Central memory CD8-positive, alpha-beta T cell (primary cell): Measurements from ENCODE around the gene ATP2A3.

ENCODE experiments used
- ATAC-seq: fragments of 150-1000 bp; cut with Tn5 transposase; replicated peaks from 2 replicates; pipeline ENCODE4 v1.10.0; 2022; ENCODE audit warnings: mild to moderate bottlenecking, moderate FRiP score, moderate number of reproducible peaks; ENCODE audit not compliant: poor library complexity, severe bottlenecking; ENCODE audit errors: extremely low read depth
- DNase-seq, 2 donors: peaks; one replicate each; pipeline ENCODE4 v3.0.0; 2021; ENCODE audit warnings: low spot score in 2 of 2
- H3K27ac Mint-ChIP-seq: one replicate; pipeline ENCODE4 v1.8.0; 2022; ENCODE audit warnings: low read depth, mild to moderate bottlenecking, moderate library complexity, mixed read lengths
- H3K27me3 Mint-ChIP-seq: one replicate; pipeline ENCODE4 v1.8.0; 2022; ENCODE audit warnings: mixed read lengths
- H3K36me3 Mint-ChIP-seq: one replicate; pipeline ENCODE4 v1.8.0; 2022; ENCODE audit warnings: mild to moderate bottlenecking, moderate library complexity, mixed read lengths; ENCODE audit not compliant: insufficient read depth
- H3K4me1 Mint-ChIP-seq: one replicate; pipeline ENCODE4 v1.8.0; 2022; ENCODE audit warnings: mixed read lengths
- H3K4me3 Mint-ChIP-seq: one replicate; pipeline ENCODE4 v1.8.0; 2022; ENCODE audit warnings: mild to moderate bottlenecking, moderate library complexity, mixed read lengths
- H3K9me3 Mint-ChIP-seq: one replicate; pipeline ENCODE4 v1.8.0; 2022; ENCODE audit warnings: mixed read lengths

ATP2A3 gene

DNA sequence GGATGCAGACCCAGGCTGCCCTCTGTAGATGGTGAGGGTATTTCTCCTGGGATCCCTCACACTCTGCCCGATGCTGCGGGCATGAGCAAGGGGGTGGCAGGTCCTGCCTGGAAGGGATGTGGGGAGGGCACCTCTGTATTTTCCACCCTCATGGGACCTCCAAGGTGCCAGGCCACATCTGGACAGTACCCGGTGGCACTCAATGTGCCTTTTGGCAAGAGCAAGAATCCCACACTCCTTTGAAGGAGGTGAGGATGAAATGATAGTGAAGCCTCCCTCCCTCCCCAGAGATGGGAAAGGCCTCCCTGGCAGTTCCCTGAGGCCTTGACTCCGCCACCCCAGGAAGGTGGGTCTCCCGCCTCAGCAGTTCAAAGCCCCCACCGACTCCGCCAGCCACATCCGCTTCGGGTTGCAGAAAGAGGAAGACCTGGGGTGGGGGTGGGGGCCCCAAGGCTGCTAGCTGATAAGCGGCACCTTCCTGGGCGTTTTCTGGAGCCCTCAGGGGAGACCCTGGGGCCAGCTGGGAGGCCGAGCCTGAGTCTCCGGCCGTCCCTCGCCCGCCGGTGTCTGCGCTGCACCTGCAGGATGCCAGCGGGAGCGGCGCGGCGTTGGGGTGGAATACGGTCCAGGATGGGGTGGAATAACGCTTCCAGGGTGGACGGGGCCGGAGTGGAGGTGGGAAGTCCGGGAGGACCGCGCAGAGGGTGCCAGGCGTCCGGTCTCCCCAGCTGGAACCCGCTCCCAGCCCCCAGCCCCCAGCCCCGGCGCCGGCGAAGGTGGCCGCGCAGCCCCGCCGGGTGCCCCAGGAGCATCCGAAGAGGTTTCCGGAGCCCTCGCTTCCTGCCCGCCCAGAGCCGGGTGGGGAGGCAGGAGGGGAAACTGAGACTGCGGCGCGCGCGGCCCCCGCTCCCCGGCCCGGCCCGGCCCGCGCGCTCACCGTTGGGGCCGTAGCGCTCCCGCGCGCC, 718 bp downstream of the ATP2A3 start:
- Mint-ChIP-seq H3K27ac (peak overlapping the region; percentile 66), H3K36me3 (peaks cover 16% of the 10 kb centered on the region), H3K4me1 (peaks cover 53% of the 10 kb centered on the region), H3K27me3 (no peaks in the 10 kb centered on the region), H3K4me3 (peak overlapping the region; percentile 90), H3K9me3 (no peaks in the 10 kb centered on the region)
- ATAC-seq (peak; percentile 57), DNase-seq (peak; percentile 43 to 66)

GRCh38 chr17:3962965-3963236, 1.3 kb downstream of the ATP2A3 start:
- peaks cover 59% of the 10 kb centered on the region for H3K4me1 Mint-ChIP-seq
- H3K27me3 Mint-ChIP-seq, result no peaks in the 10 kb centered on the region
- peak overlapping the region; percentile 66 for H3K27ac Mint-ChIP-seq
- ATAC-seq, result no peak
- DNase-seq, result no peak
- H3K36me3 Mint-ChIP-seq, result peaks cover 16% of the 10 kb centered on the region
- H3K4me3 Mint-ChIP-seq, result peak overlapping the region; percentile 90
- H3K9me3 Mint-ChIP-seq, result no peaks in the 10 kb centered on the region

DNA sequence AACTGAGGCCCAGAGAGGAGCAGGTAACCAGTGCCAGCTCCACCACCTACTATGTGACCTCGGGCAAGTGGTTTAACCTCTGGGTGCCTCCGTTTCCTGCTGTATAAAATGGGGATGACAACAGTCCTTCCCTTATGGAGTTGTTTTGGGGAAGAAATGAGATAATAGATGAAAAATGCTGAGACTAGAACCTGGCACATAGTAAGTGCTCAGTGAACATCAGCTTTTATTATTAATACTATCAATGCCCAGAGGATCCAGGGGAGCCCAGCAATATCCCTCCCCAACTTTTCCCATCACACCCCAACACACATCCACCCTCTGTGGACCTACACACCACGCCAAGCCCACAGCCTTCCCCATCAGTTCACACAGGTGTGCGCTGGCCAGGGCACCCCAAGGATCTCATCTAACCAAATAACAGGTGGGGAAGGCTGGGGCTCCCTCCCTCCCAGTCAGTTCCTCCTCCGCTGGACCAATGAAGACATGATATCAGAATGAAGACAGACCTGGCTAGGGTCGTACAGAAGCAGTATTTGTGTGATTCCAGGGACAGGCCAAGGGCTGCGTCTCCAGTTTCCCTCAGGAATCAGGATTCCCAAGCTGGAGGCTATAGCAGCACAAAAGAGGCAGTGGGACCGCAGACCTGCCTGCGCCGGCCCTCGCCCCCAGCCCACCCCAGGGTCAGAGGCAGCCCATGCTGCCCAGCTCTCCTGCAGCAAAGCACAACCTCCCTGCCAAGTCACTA, 1.8 kb downstream of the ATP2A3 start:
- Mint-ChIP-seq H3K36me3 (peaks cover 16% of the 10 kb centered on the region), H3K4me1 (peaks cover 64% of the 10 kb centered on the region), H3K27me3 (no peaks in the 10 kb centered on the region), H3K27ac (peak overlapping the region; percentile 66), H3K9me3 (no peaks in the 10 kb centered on the region), H3K4me3 (peak overlapping the region; percentile 90)
- ATAC-seq, result no peak
- DNase-seq, result no peak

DNA sequence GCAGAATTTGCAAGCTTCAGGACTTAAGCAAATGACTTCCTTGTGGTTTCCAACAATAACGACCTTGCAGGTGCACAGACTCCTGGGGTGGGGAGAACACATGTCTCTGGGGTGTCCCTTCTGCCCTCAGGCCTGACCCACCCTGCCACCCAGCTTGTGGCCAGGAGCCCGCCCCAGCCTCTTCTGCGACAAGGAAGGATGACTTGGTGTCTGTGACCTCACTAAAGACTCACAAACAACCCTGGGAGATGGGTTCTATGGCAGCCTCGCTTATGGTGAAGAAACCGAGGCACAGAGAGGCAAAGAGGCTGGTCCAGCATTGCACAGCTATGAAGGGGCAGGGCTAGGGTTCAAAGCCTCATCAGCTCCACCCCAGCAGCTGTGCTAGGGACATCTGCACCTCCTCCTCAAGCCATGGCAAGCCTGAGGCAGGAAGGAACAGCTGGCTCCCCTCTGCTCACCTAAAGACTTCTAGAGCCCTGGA, 2.6 kb downstream of the ATP2A3 start:
- Mint-ChIP-seq H3K4me1 (peaks cover 72% of the 10 kb centered on the region), H3K9me3 (no peaks in the 10 kb centered on the region), H3K27me3 (no peaks in the 10 kb centered on the region), H3K4me3 (peak overlapping the region; percentile 90), H3K27ac (peak overlapping the region; percentile 66), H3K36me3 (peaks cover 24% of the 10 kb centered on the region)
- no peak for DNase-seq
- no peak for ATAC-seq

DNA sequence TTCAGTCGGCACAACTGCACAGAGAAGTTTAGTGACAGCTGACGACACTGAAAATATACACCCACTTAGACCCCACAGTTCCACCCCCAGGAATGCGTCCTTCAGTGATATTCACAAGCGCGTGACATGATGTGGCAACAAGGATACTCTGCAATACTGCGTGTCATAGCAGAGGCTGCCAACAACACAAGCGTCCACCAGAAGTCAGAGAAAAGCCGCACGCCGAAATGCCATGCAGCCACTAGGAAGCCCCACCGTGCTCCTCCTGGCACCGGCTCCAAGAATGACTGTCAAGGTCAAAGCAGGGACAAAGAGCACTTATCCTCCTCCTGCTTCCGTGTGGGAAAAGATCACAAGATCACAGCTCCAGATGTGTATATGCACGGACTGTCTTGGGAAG, 3.5 kb downstream of the ATP2A3 start:
- peak overlapping the region; percentile 90 for H3K4me3 Mint-ChIP-seq
- peaks cover 32% of the 10 kb centered on the region for H3K36me3 Mint-ChIP-seq
- no peak for ATAC-seq
- no peak overlapping the region for H3K27ac Mint-ChIP-seq
- no peak for DNase-seq
- H3K9me3 Mint-ChIP-seq, result no peaks in the 10 kb centered on the region
- no peaks in the 10 kb centered on the region for H3K27me3 Mint-ChIP-seq
- peaks cover 80% of the 10 kb centered on the region for H3K4me1 Mint-ChIP-seq

GRCh38 chr17:3959921-3960601, 4.2 kb downstream of the ATP2A3 start:
- H3K9me3 Mint-ChIP-seq, result no peaks in the 10 kb centered on the region
- no peak for DNase-seq
- peaks cover 36% of the 10 kb centered on the region for H3K36me3 Mint-ChIP-seq
- H3K27me3 Mint-ChIP-seq, result no peaks in the 10 kb centered on the region
- H3K27ac Mint-ChIP-seq, result peak overlapping the region; percentile 39
- H3K4me3 Mint-ChIP-seq, result peak overlapping the region; percentile 90
- ATAC-seq, result no peak
- peaks cover 74% of the 10 kb centered on the region for H3K4me1 Mint-ChIP-seq

GRCh38 chr17:3959295-3959899, 4.8 kb downstream of the ATP2A3 start:
- Mint-ChIP-seq H3K36me3 (peaks cover 37% of the 10 kb centered on the region), H3K27me3 (no peaks in the 10 kb centered on the region), H3K27ac (peak overlapping the region; percentile 39), H3K4me1 (peaks cover 68% of the 10 kb centered on the region), H3K4me3 (peak overlapping the region; percentile 31), H3K9me3 (no peaks in the 10 kb centered on the region)
- ATAC-seq, result no peak
- DNase-seq, result no peak

DNA sequence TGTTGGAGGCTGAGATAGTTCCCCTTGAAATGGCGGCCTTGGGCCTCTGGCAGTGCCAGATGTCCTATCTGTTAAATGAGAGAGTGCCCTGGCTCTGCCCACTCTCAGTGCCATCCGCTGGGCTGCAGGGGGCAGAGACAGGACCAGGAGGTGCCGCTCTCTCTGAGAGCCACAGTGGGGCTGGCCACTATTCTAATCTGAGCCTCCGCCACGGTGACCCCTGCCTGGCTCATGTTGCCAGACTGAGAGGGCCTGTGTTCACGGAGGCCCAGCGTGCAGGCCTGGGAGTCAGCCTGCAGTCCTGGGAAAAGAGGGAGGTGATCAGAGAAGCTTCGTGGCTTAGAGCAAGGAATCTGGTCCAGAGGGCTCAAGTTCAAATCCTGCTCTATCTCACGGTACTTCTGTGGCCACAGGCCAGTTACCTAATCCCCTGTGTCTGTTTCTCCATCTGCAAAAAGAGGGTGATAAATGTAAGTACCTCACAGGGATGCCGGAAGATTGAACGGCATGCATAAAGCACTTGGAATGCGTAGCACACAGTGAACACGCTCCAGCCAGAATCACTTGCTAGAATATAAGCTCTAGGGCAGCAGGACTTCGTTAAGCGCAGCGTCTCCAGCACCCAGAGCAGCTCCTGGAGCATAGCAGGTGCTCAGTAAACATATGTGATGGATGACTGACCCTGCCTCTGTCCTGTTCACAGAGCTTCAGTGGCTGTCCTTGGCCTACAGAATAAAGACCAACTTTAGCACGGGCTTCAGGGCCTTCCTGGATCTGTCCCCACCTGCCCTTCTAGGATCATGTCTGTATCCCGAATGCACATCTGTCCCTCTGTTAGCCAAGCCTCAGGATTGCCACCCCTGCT, 6.3 kb downstream of the ATP2A3 start:
- no peak for DNase-seq
- H3K27me3 Mint-ChIP-seq, result no peaks in the 10 kb centered on the region
- H3K9me3 Mint-ChIP-seq, result no peaks in the 10 kb centered on the region
- H3K4me3 Mint-ChIP-seq, result peak overlapping the region; percentile 33
- H3K27ac Mint-ChIP-seq, result peak overlapping the region; percentile 81
- ATAC-seq, result no peak
- peaks cover 37% of the 10 kb centered on the region for H3K36me3 Mint-ChIP-seq
- peaks cover 64% of the 10 kb centered on the region for H3K4me1 Mint-ChIP-seq

DNA sequence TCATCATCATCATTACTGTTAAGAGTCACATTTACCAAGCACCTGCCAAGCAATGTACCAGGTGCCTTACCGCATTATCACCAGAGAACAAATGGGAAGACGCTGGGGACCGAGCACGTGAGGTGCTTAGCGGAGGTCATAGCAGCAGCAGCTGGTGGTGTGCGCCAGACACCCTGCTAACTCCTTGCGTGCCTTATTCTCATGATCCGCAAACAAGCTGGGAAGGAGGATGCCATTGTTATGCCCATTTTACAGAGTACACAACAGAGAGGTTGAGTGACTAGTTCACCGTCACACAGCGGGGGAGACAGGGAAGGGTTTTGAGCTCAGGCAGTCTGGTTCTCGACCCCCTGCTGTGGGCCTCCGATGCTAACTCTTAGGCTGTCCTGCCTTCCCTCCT, 7.3 kb downstream of the ATP2A3 start:
- ATAC-seq, result no peak
- Mint-ChIP-seq H3K36me3 (peaks cover 37% of the 10 kb centered on the region), H3K4me3 (peak overlapping the region; percentile 46), H3K9me3 (no peaks in the 10 kb centered on the region), H3K27ac (peak overlapping the region; percentile 81), H3K27me3 (no peaks in the 10 kb centered on the region), H3K4me1 (peaks cover 58% of the 10 kb centered on the region)
- DNase-seq, result no peak

- Mint-ChIP-seq H3K4me3 (peak overlapping the region; percentile 46), H3K27me3 (no peaks in the 10 kb centered on the region), H3K4me1 (peaks cover 53% of the 10 kb centered on the region), H3K9me3 (no peaks in the 10 kb centered on the region), H3K36me3 (peaks cover 42% of the 10 kb centered on the region), H3K27ac (peak overlapping the region; percentile 81)
- DNase-seq, result no peak
- no peak for ATAC-seq
Measured at GRCh38 chr17:3956327-3956957, 7.8 kb downstream of the ATP2A3 start.

DNA sequence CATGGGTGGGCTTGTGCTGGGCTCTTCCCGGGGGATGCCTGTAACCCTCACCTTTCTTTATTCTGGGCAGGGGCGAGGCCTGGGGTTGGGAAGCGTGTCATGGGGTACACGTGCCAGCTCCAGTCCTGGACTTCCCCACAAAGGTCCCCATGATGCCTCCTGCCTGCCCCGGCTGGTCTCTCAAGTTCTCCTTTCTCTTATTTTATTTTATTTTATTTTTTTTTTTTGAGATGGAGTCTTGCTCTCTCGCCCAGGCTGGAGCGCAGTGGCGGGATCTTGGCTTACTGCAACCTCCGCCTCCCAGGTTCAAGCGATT, 8.6 kb downstream of the ATP2A3 start:
- Mint-ChIP-seq H3K4me3 (no peak overlapping the region), H3K27ac (no peak overlapping the region), H3K9me3 (no peaks in the 10 kb centered on the region), H3K4me1 (peaks cover 47% of the 10 kb centered on the region), H3K36me3 (peaks cover 45% of the 10 kb centered on the region), H3K27me3 (no peaks in the 10 kb centered on the region)
- no peak for DNase-seq
- ATAC-seq, result no peak
